GM12872 (cell line): ENCODE data around the gene GARIN5B.

Source experiments
- CTCF ChIP-seq: IDR thresholded peaks from 3 replicates; pipeline ENCODE4 v1.5.1; 2011; ENCODE audit warnings: low read depth, mild to moderate bottlenecking, low read length, moderate library complexity; ENCODE audit not compliant: insufficient read depth

Gene GARIN5B

GRCh38 chr19:55391191-55391670 lies 28.2 kb upstream of the GARIN5B start:
- no peak for TF ChIP-seq CTCF

GRCh38 chr19:55390461-55390880 lies 27.4 kb upstream of the GARIN5B start:
- no peak for TF ChIP-seq CTCF

DNA sequence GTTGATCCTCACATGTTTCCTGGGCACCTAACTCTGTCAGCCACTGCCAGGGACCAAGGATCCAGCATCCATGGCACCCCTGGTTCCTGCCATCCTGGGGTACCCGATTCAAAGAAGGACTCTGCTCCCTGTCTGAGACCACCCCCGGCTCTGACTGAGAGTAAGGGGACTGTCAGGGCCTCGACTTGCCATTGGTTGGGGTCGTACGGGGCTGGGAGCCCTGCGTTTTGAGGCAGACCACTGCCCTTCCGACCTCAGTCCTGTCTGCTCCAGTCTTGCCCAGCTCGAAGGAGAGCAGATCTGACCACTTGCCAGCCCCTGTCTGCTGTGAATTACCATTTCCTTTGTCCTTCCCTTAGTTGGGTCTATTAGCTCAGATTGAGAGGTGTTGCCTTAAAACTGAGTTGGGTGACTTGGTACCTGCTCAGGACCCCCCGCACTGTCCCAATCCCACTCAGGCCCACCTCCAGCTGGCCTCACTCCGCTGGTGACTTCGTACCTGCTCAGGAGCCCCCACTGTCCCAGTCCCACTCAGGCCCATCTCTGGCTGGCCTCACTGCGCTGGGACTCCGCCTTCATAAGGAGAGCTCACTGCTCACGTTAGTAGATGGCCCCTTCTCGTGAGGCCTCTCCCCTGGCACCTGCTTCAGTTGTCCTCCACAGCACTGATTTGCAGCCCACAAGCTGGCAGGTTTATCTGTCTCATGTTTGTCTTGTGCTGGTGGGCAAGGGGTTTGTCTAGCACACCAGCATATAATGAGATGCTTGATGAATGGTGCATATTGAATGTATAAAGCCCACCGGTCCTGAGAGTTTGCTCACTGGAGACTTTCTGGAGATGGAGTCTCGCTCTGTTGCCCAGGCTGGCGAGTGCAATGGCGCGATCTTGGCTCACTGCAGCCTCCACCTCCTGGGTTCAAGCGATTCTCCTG lies 26.6 kb upstream of the GARIN5B start:
- no peak for TF ChIP-seq CTCF

- TF ChIP-seq CTCF, result no peak
Measured at GRCh38 chr19:55387736-55388497, 24.9 kb upstream of the GARIN5B start.

GRCh38 chr19:55386493-55386971 lies 23.5 kb upstream of the GARIN5B start:
- TF ChIP-seq CTCF, result no peak

DNA sequence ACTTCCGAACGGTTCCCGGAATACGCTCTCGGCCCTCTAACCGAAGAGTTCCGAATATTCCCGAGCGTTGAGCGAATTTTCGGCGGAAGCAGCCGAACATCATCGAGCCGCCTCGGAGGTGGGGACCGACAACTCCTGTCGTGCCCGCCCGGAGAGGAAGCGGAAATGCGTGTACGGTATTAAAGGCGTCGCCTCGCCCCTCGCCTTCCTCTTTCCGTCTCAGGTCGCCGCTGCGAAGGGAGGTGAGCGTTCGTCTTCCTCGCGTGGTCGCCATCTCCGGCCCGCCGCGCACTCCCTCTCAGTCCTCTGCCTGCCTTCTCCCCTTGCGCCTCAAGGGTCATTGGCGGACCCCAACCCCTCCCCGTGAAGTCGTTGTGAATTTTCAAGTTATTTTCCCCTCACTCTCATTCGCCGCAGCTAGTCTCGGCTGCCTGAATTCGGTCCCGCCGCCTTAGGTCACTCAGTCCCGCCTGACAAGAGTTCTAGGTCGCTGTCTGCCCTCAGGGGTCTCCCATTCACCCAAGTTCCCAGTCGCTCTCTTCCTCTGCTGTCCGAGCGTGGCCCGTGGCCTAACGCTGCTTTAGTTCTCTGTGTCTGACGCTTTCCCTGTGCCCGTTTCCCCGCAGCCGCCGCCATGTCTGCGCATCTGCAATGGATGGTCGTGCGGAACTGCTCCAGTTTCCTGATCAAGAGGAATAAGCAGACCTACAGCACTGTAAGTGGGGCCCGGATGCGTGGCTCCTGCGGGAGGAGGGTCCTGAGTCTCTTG lies 22.8 kb upstream of the GARIN5B start, which contains the start of gene RPL28:
Gene RPL28, plus strand, starts transcription at position 209 of the 769 bp plus-strand sequence. Its CDS starts 426 bp downstream, at position 635.
- TF ChIP-seq CTCF, result no peak
